ENCODE results near the gene TCF4. TPM values are rescaled to one million over a fixed set of nuclear protein-coding genes. Genes with fewer than 3 reads are reported as not detected.

Gene TCF4
- total RNA-seq, 1 donor = 27.5 TPM

- no peak overlapping the region for H3K4me3 ChIP-seq (ENCODE audit: low read length)
- H3K4me1 ChIP-seq (ENCODE audit: insufficient read depth, low read length) = no peaks in the 10 kb centered on the region
- no peaks in the 10 kb centered on the region for H3K9me3 ChIP-seq (ENCODE audit: low read depth, low read length)
- no peaks in the 10 kb centered on the region for H3K27me3 ChIP-seq (ENCODE audit: insufficient read depth, low read length)
Observed at GRCh38 chr18:55541571-55541970, 46.4 kb downstream of the TCF4 start.

- no peak overlapping the region for H3K4me3 ChIP-seq (ENCODE audit: low read length)
- no peaks in the 10 kb centered on the region for H3K9me3 ChIP-seq (ENCODE audit: low read depth, low read length)
- H3K4me1 ChIP-seq (ENCODE audit: insufficient read depth, low read length) = no peaks in the 10 kb centered on the region
- H3K27me3 ChIP-seq (ENCODE audit: insufficient read depth, low read length) = no peaks in the 10 kb centered on the region
Observed at GRCh38 chr18:55539240-55539639, 48.8 kb downstream of the TCF4 start.

DNA sequence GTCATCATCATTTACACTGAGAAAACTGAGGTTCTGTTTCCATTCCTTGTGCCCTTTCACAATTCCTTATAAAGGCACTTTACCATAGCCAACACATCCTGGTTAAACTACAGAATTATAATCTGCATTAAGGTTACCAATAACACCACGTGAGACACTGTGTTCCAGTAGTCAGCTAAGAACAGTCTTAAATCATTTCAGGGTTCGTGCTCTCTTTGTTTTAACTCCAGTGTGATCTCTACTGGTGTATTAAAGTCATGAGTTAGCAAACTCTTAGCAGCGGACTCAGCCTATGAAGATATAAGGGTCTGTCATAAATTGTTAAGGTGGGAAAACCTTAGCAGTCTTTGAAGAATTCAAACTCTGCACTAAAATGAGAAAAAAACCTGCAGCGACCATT, 53.0 kb downstream of the TCF4 start:
- Histone ChIP-seq H3K27me3 (ENCODE audit: insufficient read depth, low read length) (no peaks in the 10 kb centered on the region), H3K4me1 (ENCODE audit: insufficient read depth, low read length) (no peaks in the 10 kb centered on the region), H3K9me3 (ENCODE audit: low read depth, low read length) (no peaks in the 10 kb centered on the region), H3K4me3 (ENCODE audit: low read length) (no peak overlapping the region)

- Histone ChIP-seq H3K27me3 (ENCODE audit: insufficient read depth, low read length) (no peaks in the 10 kb centered on the region), H3K4me1 (ENCODE audit: insufficient read depth, low read length) (no peaks in the 10 kb centered on the region), H3K4me3 (ENCODE audit: low read length) (no peak overlapping the region), H3K9me3 (ENCODE audit: low read depth, low read length) (no peaks in the 10 kb centered on the region)
Observed at GRCh38 chr18:55534547-55534946, 53.4 kb downstream of the TCF4 start.

GRCh38 chr18:55530166-55530565, 57.8 kb downstream of the TCF4 start:
- H3K9me3 ChIP-seq (ENCODE audit: low read depth, low read length) = no peaks in the 10 kb centered on the region
- H3K27me3 ChIP-seq (ENCODE audit: insufficient read depth, low read length) = no peaks in the 10 kb centered on the region
- H3K4me3 ChIP-seq (ENCODE audit: low read length) = no peak overlapping the region
- H3K4me1 ChIP-seq (ENCODE audit: insufficient read depth, low read length) = no peaks in the 10 kb centered on the region

DNA sequence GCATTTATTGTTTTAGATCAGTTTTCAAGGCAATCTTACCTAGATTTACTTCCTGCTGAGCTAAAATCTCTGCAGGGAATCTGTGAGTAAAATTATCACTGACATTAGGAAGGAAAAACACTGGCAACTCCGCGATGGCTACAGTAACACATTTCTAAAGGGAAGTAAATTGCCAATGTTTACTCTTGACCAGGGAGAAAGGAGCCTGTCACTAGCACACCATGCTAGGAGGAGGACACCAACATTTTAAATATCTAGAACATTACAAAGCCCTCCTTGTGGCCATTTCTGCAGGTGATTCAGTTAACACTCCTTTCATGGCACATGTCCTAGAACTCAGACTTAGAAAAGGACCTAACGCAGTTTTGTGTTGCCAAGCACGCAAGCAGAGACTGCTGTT, 58.4 kb downstream of the TCF4 start:
- no peak overlapping the region for H3K4me3 ChIP-seq (ENCODE audit: low read length)
- no peaks in the 10 kb centered on the region for H3K27me3 ChIP-seq (ENCODE audit: insufficient read depth, low read length)
- no peaks in the 10 kb centered on the region for H3K4me1 ChIP-seq (ENCODE audit: insufficient read depth, low read length)
- no peaks in the 10 kb centered on the region for H3K9me3 ChIP-seq (ENCODE audit: low read depth, low read length)

GRCh38 chr18:55525845-55526244, 62.1 kb downstream of the TCF4 start:
- Histone ChIP-seq H3K9me3 (ENCODE audit: low read depth, low read length) (no peaks in the 10 kb centered on the region), H3K27me3 (ENCODE audit: insufficient read depth, low read length) (no peaks in the 10 kb centered on the region), H3K4me1 (ENCODE audit: insufficient read depth, low read length) (no peaks in the 10 kb centered on the region), H3K4me3 (ENCODE audit: low read length) (no peak overlapping the region)

DNA sequence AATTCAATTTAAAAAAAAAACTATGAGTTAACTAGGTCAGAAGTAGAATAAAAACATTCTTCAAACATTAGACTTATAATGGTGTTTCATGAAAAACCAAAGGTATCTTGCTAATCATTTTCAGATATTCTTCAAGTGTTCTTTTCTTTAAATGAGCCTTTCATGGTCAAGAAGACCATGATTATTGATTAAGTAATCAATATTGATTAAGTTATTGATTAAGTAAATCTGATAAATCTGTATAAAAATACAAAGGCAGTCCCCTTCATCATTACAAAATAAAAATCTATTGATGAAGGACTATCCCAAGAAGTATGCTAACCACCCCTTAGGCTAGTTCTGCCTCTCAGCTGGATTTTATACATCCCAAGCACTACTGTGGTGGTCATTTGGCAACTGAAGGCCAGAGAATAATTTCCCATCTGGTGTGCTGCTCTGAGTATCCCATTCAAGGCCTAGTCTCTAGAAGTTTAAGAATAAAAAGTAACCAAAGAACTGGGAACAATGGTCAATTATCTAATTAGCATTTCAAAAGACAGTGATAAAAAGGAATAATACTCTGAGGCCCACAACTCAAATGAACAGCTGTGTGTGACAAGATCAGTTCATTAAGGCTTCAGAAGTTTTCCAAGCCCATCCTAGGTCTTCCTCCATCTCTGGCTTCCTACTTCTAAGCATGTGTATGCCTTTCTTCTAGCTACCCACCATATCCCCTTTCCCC, 63.5 kb downstream of the TCF4 start:
- Histone ChIP-seq H3K27me3 (ENCODE audit: insufficient read depth, low read length) (no peaks in the 10 kb centered on the region), H3K9me3 (ENCODE audit: low read depth, low read length) (no peaks in the 10 kb centered on the region), H3K4me1 (ENCODE audit: insufficient read depth, low read length) (no peaks in the 10 kb centered on the region), H3K4me3 (ENCODE audit: low read length) (no peak overlapping the region)

- no peaks in the 10 kb centered on the region for H3K27me3 ChIP-seq (ENCODE audit: insufficient read depth, low read length)
- H3K9me3 ChIP-seq (ENCODE audit: low read depth, low read length) = no peaks in the 10 kb centered on the region
- H3K4me3 ChIP-seq (ENCODE audit: low read length) = no peak overlapping the region
- H3K4me1 ChIP-seq (ENCODE audit: insufficient read depth, low read length) = no peaks in the 10 kb centered on the region
Observed at GRCh38 chr18:55523001-55523400, 65.0 kb downstream of the TCF4 start.

- Histone ChIP-seq H3K4me3 (ENCODE audit: low read length) (no peak overlapping the region), H3K4me1 (ENCODE audit: insufficient read depth, low read length) (no peaks in the 10 kb centered on the region), H3K27me3 (ENCODE audit: insufficient read depth, low read length) (no peaks in the 10 kb centered on the region)
Observed at GRCh38 chr18:55522011-55522410, 66.0 kb downstream of the TCF4 start.

DNA sequence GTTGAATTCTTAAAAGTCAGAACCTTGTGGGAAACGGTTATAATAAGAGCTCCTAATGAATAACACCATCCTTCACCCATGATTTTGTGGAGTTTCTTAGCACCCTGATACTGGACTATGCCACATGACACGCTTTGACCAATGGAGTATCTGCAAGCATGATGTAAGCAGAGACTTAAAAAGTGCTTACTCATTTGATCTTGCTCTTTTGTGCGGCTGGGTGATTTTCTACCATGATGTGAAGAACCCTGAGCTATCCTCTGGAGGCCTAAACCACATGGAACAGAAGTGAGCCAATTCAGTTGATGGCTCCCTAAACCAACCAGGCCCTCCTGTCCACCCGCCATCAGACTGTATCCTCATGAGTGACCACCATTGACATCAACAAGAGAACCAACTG, 70.9 kb downstream of the TCF4 start:
- H3K4me1 ChIP-seq (ENCODE audit: insufficient read depth, low read length) = peaks cover 6% of the 10 kb centered on the region
- H3K27me3 ChIP-seq (ENCODE audit: insufficient read depth, low read length) = no peaks in the 10 kb centered on the region
- H3K4me3 ChIP-seq (ENCODE audit: low read length) = no peak overlapping the region
- no peaks in the 10 kb centered on the region for H3K9me3 ChIP-seq (ENCODE audit: low read depth, low read length)

More at GRCh38 chr18:55522011-55522410, 66.0 kb downstream of the TCF4 start:
- no peaks in the 10 kb centered on the region for H3K9me3 ChIP-seq (ENCODE audit: low read depth, low read length)

DNA sequence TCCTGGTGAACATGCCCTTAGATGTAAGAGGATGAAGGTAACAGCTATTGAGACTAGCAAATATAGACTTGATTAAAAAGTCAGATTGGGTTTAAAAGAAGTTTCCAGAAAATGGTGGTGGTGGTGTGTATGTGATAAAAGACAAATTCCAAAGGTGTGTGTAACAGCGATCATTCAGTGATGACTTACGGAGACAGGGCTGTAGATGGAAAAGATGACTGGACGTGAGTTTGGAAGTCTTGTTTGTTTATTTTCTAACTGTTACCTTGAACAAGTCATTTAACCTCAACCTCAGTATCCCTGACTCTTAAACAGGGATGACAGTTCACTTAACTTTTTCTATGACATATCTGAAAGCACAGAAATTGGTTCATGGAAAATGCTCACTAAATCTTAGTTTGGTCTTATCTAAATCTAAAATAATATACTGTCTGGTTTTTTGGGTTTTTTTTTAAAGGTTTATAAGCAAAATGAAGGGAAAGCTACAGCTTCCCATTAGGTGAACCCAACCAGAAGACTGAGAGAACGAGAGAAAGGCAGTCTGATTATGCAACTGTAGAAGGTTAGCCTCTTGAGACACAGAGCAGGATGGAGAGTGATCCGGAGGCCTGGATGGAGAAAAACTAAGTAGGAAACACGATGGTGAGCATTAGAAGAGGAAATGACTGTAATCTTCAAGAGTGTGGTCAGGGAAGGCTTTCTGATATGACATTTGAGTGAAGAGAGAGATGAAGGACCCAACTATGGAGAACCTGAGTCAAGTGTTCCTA, 71.9 kb downstream of the TCF4 start:
- Histone ChIP-seq H3K4me1 (ENCODE audit: insufficient read depth, low read length) (peaks cover 6% of the 10 kb centered on the region), H3K27me3 (ENCODE audit: insufficient read depth, low read length) (no peaks in the 10 kb centered on the region), H3K4me3 (ENCODE audit: low read length) (no peak overlapping the region), H3K9me3 (ENCODE audit: low read depth, low read length) (no peaks in the 10 kb centered on the region)

GRCh38 chr18:55515214-55515613, 72.8 kb downstream of the TCF4 start:
- Histone ChIP-seq H3K9me3 (ENCODE audit: low read depth, low read length) (no peaks in the 10 kb centered on the region), H3K4me3 (ENCODE audit: low read length) (no peak overlapping the region), H3K27me3 (ENCODE audit: insufficient read depth, low read length) (no peaks in the 10 kb centered on the region), H3K4me1 (ENCODE audit: insufficient read depth, low read length) (peaks cover 7% of the 10 kb centered on the region)

GRCh38 chr18:55513161-55513560, 74.8 kb downstream of the TCF4 start:
- H3K4me3 ChIP-seq (ENCODE audit: low read length) = no peak overlapping the region
- peaks cover 15% of the 10 kb centered on the region for H3K4me1 ChIP-seq (ENCODE audit: insufficient read depth, low read length)
- no peaks in the 10 kb centered on the region for H3K9me3 ChIP-seq (ENCODE audit: low read depth, low read length)
- no peaks in the 10 kb centered on the region for H3K27me3 ChIP-seq (ENCODE audit: insufficient read depth, low read length)

- Histone ChIP-seq H3K27me3 (ENCODE audit: insufficient read depth, low read length) (no peaks in the 10 kb centered on the region), H3K4me3 (ENCODE audit: low read length) (no peak overlapping the region)
Observed at GRCh38 chr18:55511277-55511676, 76.7 kb downstream of the TCF4 start.

DNA sequence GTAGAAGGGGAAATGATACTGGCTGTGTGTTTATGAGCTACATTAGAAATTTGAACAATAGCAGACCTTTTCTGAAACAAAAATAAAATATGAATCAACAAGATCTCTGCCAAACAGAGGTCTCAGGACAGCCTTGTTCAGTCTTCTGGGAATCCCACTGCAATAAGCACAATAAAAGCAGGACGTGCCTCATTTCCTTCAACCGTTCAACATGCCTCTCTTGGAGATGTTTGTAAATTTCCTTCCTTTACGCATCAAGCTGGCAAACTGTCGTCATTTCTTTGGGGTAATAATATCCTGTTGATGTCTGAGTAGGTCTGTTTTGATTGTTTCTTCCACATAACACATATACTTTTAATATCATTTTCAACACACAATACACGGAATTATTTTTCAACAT, 77.2 kb downstream of the TCF4 start:
- no peaks in the 10 kb centered on the region for H3K27me3 ChIP-seq (ENCODE audit: insufficient read depth, low read length)
- H3K9me3 ChIP-seq (ENCODE audit: low read depth, low read length) = no peaks in the 10 kb centered on the region
- H3K4me3 ChIP-seq (ENCODE audit: low read length) = no peak overlapping the region
- H3K4me1 ChIP-seq (ENCODE audit: insufficient read depth, low read length) = peaks cover 15% of the 10 kb centered on the region

More at GRCh38 chr18:55511277-55511676, 76.7 kb downstream of the TCF4 start:
- Histone ChIP-seq H3K4me1 (ENCODE audit: insufficient read depth, low read length) (peaks cover 15% of the 10 kb centered on the region), H3K9me3 (ENCODE audit: low read depth, low read length) (no peaks in the 10 kb centered on the region)

All from mononuclear cell (primary cell).